Activated CD4-positive, alpha-beta memory T cell treated with anti-CD3 and anti-CD28 coated beads for 36 hours (primary cell): ENCODE data around the gene NANOG. TPM values are rescaled to one million over a fixed set of nuclear protein-coding genes. Genes with fewer than 3 reads are reported as not detected.
"Not testable (repeated sequence)": the region's sequence is repeated elsewhere in the genome, so short reads cannot be mapped to it uniquely, and the experiment has no call there.

ENCODE experiments used
- CTCF ChIA-PET: fragments of 350-600 bp; sonication (Branson Sonifier 250); formaldehyde crosslinking; loops from one replicate; lab custom pipeline; 2021; ENCODE audit warnings: antibody characterized with exemption, inconsistent platforms; lab: Charles Lee
- POLR2A ChIA-PET: fragments of 350-600 bp; sonication (Branson Sonifier 250); formaldehyde crosslinking; loops from one replicate; lab custom pipeline; 2021; ENCODE audit warnings: antibody characterized with exemption; lab: Charles Lee
- DNase-seq: peaks from one replicate; pipeline ENCODE4 v3.0.0-alpha.2; 2020
- H3K27ac Mint-ChIP-seq: one replicate; pipeline ENCODE4 v1.8.0; 2021; ENCODE audit warnings: mixed read lengths
- H3K27me3 Mint-ChIP-seq: one replicate; pipeline ENCODE4 v1.8.0; 2021; ENCODE audit warnings: mixed read lengths
- H3K36me3 Mint-ChIP-seq: one replicate; pipeline ENCODE4 v1.8.0; 2021; ENCODE audit warnings: mixed read lengths
- H3K4me1 Mint-ChIP-seq: one replicate; pipeline ENCODE4 v1.8.0; 2021; ENCODE audit warnings: low read depth, mixed read lengths
- H3K4me3 Mint-ChIP-seq: one replicate; pipeline ENCODE4 v1.8.0; 2021; ENCODE audit warnings: mild to moderate bottlenecking, mixed read lengths
- H3K9me3 Mint-ChIP-seq: one replicate; pipeline ENCODE4 v1.8.0; 2021; ENCODE audit warnings: mixed read lengths
- intact Hi-C: fragments of 100-400 bp; cut with micrococcal nuclease; formaldehyde crosslinking; loops from one replicate; pipeline ENCODE4 v1.15.1; 2023
- total RNA-seq, 2 experiments: library from RNA; stranded (reverse); gene quantifications; one replicate each; pipeline ENCODE4 v1.2.3, GENCODE V29; 2021

NANOG gene
- not detected for total RNA-seq

- H3K27me3 Mint-ChIP-seq, result peaks cover 11% of the 10 kb centered on the region
- H3K4me1 Mint-ChIP-seq, H3K4me3 Mint-ChIP-seq, H3K9me3 Mint-ChIP-seq, intact Hi-C loops, DNase-seq, H3K36me3 Mint-ChIP-seq, POLR2A ChIA-PET, H3K27ac Mint-ChIP-seq, CTCF ChIA-PET: not testable (repeated sequence)
Observed at GRCh38 chr12:7788884-7789528, at the start of gene NANOG. TSS of gene NANOG (plus strand) at chr12:7789402. CDS start at chr12:7789615, 213 bp downstream.

- Mint-ChIP-seq H3K9me3 (no peaks in the 10 kb centered on the region), H3K4me3 (no peak within 1 kb of the TSS), H3K36me3 (no peaks in the 10 kb centered on the region), H3K4me1 (no peaks in the 10 kb centered on the region), H3K27me3 (peaks cover 2% of the 10 kb centered on the region), H3K27ac (no peak within 1 kb of the TSS)
- no peak for DNase-seq
- ChIA-PET CTCF (interaction anchor here (0.6 kb wide), 1 partner anchor 467 kb away, joined by 3 read pairs; no protein-coding TSS in a partner anchor), POLR2A (no interaction called here)
- intact Hi-C loops, result no loop called here
Observed at GRCh38 chr12:7747246-7747645, 42.0 kb upstream of the NANOG start, which contains the start of gene CLEC4C. TSS of gene CLEC4C (minus strand) at chr12:7747375. CDS start at chr12:7747348, 27 bp downstream.

DNA sequence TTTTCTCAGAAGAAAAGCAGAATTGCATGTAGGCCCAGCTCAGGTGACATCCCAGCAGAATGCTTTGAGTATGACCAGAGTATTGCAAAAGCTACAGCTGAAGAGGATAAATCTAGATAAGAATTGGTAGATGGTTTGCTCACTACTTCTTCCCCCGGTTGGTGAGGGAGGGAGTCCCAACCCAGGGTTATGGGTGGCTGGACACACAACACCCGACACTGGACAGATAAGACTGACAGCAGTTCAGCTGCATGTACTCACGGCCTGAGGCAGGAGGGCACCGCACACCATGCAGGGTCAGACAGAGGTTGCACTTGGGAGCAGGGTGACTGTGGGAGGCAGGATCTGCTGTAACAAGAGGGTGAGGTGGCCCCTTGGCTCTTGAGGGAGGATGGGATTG is 40.4 kb upstream of the NANOG start:
- Mint-ChIP-seq H3K4me3 (no peak overlapping the region), H3K27me3 (peaks cover 2% of the 10 kb centered on the region), H3K9me3 (no peaks in the 10 kb centered on the region), H3K36me3 (no peaks in the 10 kb centered on the region), H3K4me1 (no peaks in the 10 kb centered on the region), H3K27ac (no peak overlapping the region)
- DNase-seq, result no peak
- intact Hi-C loops, result no loop called here
- POLR2A ChIA-PET, result no interaction called here
- CTCF ChIA-PET, result interaction anchor here (0.6 to 0.9 kb wide), 2 partner anchors 58 to 72 kb away, joined by 3 to 4 read pairs; no protein-coding TSS in a partner anchor

- intact Hi-C loops, result no loop called here
- Mint-ChIP-seq H3K27me3 (peaks cover 2% of the 10 kb centered on the region), H3K4me1 (no peaks in the 10 kb centered on the region), H3K36me3 (no peaks in the 10 kb centered on the region), H3K27ac (no peak overlapping the region), H3K9me3 (no peaks in the 10 kb centered on the region), H3K4me3 (no peak overlapping the region)
- POLR2A ChIA-PET, result no interaction called here
- no peak for DNase-seq
- CTCF ChIA-PET, result no interaction called here
Observed at GRCh38 chr12:7749442-7749841, 39.8 kb upstream of the NANOG start.

DNA sequence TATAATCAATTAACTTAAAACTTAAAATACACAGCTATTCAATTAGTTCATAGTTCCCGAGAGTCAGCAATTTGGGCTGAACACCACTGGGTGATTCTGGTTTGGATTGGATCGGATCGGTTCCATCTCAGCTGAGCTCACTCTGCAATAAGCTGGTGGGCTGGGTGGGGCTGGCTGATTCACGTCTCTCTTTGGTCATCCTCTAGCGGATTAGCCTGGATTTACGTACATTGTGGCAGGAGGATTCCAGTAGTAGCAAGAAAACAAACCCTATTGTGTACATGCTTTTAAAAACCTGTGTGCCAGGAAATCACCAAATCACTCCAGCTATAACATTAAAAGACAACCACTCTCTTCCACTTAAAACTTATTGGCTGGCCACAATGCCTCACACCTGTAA is 38.9 kb upstream of the NANOG start:
- CTCF ChIA-PET, result no interaction called here
- peaks cover 2% of the 10 kb centered on the region for H3K27me3 Mint-ChIP-seq

DNA sequence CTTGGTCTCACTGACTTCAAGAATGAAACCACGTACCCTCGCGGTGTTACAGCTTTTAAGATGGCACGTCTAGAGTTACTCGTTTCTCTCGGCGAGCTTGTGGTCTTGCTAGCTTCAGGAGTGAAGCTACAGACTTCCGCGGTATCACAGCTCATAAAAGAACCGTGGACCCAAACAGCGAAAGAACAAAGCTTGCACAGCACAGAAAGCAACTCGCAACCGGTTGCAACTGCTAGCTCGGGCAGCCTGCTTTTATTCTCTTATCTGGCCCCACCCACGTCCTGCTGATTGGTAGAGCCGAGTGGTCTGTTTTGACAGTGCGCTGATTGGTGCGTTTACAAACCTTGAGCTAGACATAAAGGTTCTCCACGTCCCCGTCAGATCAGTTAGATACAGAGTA is 37.8 kb upstream of the NANOG start:
- Mint-ChIP-seq H3K27me3 (no peaks in the 10 kb centered on the region), H3K4me1 (no peaks in the 10 kb centered on the region), H3K36me3 (no peaks in the 10 kb centered on the region), H3K27ac (no peak overlapping the region), H3K4me3 (no peak overlapping the region), H3K9me3 (no peaks in the 10 kb centered on the region)
- DNase-seq, result no peak
- ChIA-PET CTCF (interaction anchor here (1.1 kb wide), 1 partner anchor 14 kb away, joined by 3 read pairs; no protein-coding TSS in a partner anchor), POLR2A (no interaction called here)
- intact Hi-C loops, result no loop called here

More for the DNA sequence above, 38.9 kb upstream of the NANOG start:
- Mint-ChIP-seq H3K9me3 (no peaks in the 10 kb centered on the region), H3K4me3 (no peak overlapping the region), H3K36me3 (no peaks in the 10 kb centered on the region), H3K4me1 (no peaks in the 10 kb centered on the region), H3K27ac (no peak overlapping the region)
- intact Hi-C loops, result no loop called here
- no peak for DNase-seq
- POLR2A ChIA-PET, result no interaction called here

GRCh38 chr12:7751941-7752922 is 37.0 kb upstream of the NANOG start:
- DNase-seq, intact Hi-C loops, H3K36me3 Mint-ChIP-seq, H3K4me3 Mint-ChIP-seq, POLR2A ChIA-PET, H3K4me1 Mint-ChIP-seq, H3K27me3 Mint-ChIP-seq, H3K27ac Mint-ChIP-seq, H3K9me3 Mint-ChIP-seq: not testable (repeated sequence)
- CTCF ChIA-PET, result interaction anchor here (1.1 kb wide), 1 partner anchor 15 kb away, joined by 3 read pairs; no protein-coding TSS in a partner anchor

GRCh38 chr12:7755668-7756067 is 33.5 kb upstream of the NANOG start:
- H3K4me3 Mint-ChIP-seq, H3K9me3 Mint-ChIP-seq, H3K27me3 Mint-ChIP-seq, H3K36me3 Mint-ChIP-seq, intact Hi-C loops, CTCF ChIA-PET, POLR2A ChIA-PET, H3K4me1 Mint-ChIP-seq, H3K27ac Mint-ChIP-seq: not testable (repeated sequence)
- peak; percentile 26 for DNase-seq

GRCh38 chr12:7756993-7757392 is 32.2 kb upstream of the NANOG start:
- intact Hi-C loops, result no loop called here
- ChIA-PET CTCF (no interaction called here), POLR2A (no interaction called here)
- no peak for DNase-seq
- no peaks in the 10 kb centered on the region for H3K4me1 Mint-ChIP-seq
- no peaks in the 10 kb centered on the region for H3K27me3 Mint-ChIP-seq
- H3K9me3 Mint-ChIP-seq, result no peaks in the 10 kb centered on the region
- no peak overlapping the region for H3K4me3 Mint-ChIP-seq
- no peak overlapping the region for H3K27ac Mint-ChIP-seq
- no peaks in the 10 kb centered on the region for H3K36me3 Mint-ChIP-seq

GRCh38 chr12:7758766-7759140 is 30.4 kb upstream of the NANOG start:
- intact Hi-C loops, result no loop called here
- Mint-ChIP-seq H3K4me3 (no peak overlapping the region), H3K9me3 (no peaks in the 10 kb centered on the region), H3K27me3 (no peaks in the 10 kb centered on the region), H3K27ac (no peak overlapping the region), H3K4me1 (no peaks in the 10 kb centered on the region), H3K36me3 (no peaks in the 10 kb centered on the region)
- CTCF ChIA-PET, result no interaction called here
- no peak for DNase-seq
- POLR2A ChIA-PET, result no interaction called here

DNA sequence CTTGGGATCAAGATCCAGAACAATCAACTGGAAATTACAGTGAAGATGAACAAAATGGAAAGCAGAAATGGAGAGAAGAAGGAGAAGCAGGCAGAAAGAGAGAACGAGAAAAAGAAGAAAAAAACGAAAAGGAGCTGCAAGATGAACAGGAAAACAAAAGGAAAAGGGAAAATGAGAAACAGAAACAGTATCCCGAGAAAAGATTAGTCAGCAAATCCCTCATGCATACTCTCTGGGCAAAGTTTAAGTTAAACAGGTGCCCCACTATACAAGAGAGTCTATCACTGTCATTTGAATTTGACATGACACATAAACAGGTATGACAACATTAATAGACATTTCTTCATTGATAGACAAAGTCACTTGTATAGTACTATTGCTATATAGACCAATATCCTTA is 19.2 kb upstream of the NANOG start:
- Mint-ChIP-seq H3K4me3 (no peak overlapping the region), H3K27ac (no peak overlapping the region), H3K4me1 (no peaks in the 10 kb centered on the region), H3K9me3 (no peaks in the 10 kb centered on the region), H3K36me3 (no peaks in the 10 kb centered on the region), H3K27me3 (no peaks in the 10 kb centered on the region)
- intact Hi-C loops, result no loop called here
- ChIA-PET POLR2A (no interaction called here), CTCF (no interaction called here)
- no peak for DNase-seq

DNA sequence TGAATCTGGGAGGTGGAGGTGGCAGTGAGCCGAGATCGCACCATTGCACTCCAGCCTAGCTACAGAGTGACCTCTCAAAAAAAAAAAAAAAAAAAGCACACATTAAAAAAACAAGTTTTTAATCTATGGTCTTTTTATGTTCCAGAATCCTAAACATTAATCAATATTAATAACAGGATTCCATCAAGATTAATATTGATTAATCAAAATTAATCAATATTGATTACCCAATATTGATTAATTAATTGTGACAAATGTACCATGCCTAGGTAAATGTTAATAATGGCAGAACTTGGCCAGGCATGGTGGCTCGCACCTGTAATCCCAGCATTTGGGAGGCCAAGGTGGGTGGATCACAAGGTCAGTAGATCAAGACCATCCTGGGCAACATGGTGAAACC is 7.9 kb upstream of the NANOG start:
- intact Hi-C loops, result no loop called here
- no peak overlapping the region for H3K4me3 Mint-ChIP-seq
- ChIA-PET CTCF (no interaction called here), POLR2A (no interaction called here)
- no peaks in the 10 kb centered on the region for H3K4me1 Mint-ChIP-seq
- no peaks in the 10 kb centered on the region for H3K9me3 Mint-ChIP-seq
- DNase-seq, result no peak
- H3K36me3 Mint-ChIP-seq, result no peaks in the 10 kb centered on the region
- H3K27ac Mint-ChIP-seq, result no peak overlapping the region
- H3K27me3 Mint-ChIP-seq, result no peaks in the 10 kb centered on the region
